Adrenal gland (tissue), 12 donors: ENCODE measurements around the gene CCL3. TPM values are rescaled to one million over a fixed set of nuclear protein-coding genes. Genes with fewer than 3 reads are reported as not detected.
"Not testable (repeated sequence)": the region's sequence is repeated elsewhere in the genome, so short reads cannot be mapped to it uniquely, and the experiment has no call there.

Experiments
- DNase-seq, 7 donors: peaks; one replicate each; pipeline ENCODE4 v3.0.0-alpha.2; 2019 to 2020
- H3K27ac ChIP-seq, 5 donors: fragments of 200-600 bp; sonication (generic) in 4 of 5; 1 replicate in 3 of 5; 2 replicates in 2 of 5; pipeline versions ENCODE4 v1.5.1 to v1.8.0; 2016 to 2020; ENCODE audit warnings: mild to moderate bottlenecking in 1 of 5
- H3K27me3 ChIP-seq: fragments of 200-600 bp; 2 replicates; pipeline ENCODE4 v1.8.0; 2021
- H3K36me3 ChIP-seq, 2 donors: fragments of 200-600 bp; replicated peaks in 1 of 2; 1 replicate in 1 of 2; 2 replicates in 1 of 2; pipeline versions ENCODE4 v1.5.1 to v1.8.0; 2018 to 2022
- H3K4me1 ChIP-seq, 2 donors: fragments of 200-600 bp; replicated peaks in 1 of 2; 1 replicate in 1 of 2; 2 replicates in 1 of 2; pipeline versions ENCODE4 v1.5.1 to v1.8.0; 2018 to 2021
- H3K4me3 ChIP-seq, 4 donors: fragments of 200-600 bp; sonication (generic) in 3 of 4; one replicate each; pipeline ENCODE4 v1.5.1; 2016 to 2018
- H3K9me3 ChIP-seq, 3 donors: fragments of 200-600 bp; sonication (generic) in 1 of 3; replicated peaks in 1 of 3; 1 replicate in 2 of 3; 2 replicates in 1 of 3; pipeline versions ENCODE4 v1.5.1 to v1.8.0; 2016 to 2021
- CTCF ChIP-seq, 6 experiments: fragments of 450-650 bp in 4 of 6; fragments of 200-600 bp in 2 of 6; sonication (generic) in 1 of 6; IDR thresholded peaks; 1 replicate in 5 of 6; 2 replicates in 1 of 6; pipeline versions ENCODE4 v1.5.1 to v1.8.0; 2016 to 2021; ENCODE audit warnings: antibody characterized with exemption in 6 of 6, mild to moderate bottlenecking in 2 of 6, moderate library complexity in 1 of 6
- POLR2A ChIP-seq, 2 donors: fragments of 450-650 bp; IDR thresholded peaks; one replicate each; pipeline ENCODE4 v1.6.1; 2017; ENCODE audit warnings: antibody characterized with exemption in 2 of 2, mild to moderate bottlenecking in 2 of 2, moderate library complexity in 1 of 2
- WGBS, 4 donors: extraction: QIAGEN DNeasy Blood & Tissue Kit in 2 of 4; methylation state at CpG; one replicate each; pipeline versions ENCODE4 v1.1.5 to v1.1.7; 2013 to 2017; 5-methylcytosine and 5-hydroxymethylcytosine counted together
- intact Hi-C, 2 donors: fragments of 100-400 bp; cut with DNase I; formaldehyde crosslinking; loops; one replicate each; pipeline versions ENCODE4 v1.14.1 to v1.15.0; 2022 to 2023
- polyA plus RNA-seq, 3 donors: library from polyadenylated mRNA; stranded (reverse); fragments of 200-250 nt in 2 of 3; fragments of 350-450 nt in 1 of 3; fragmentation: Illumina TruSeq in 1 of 3; extraction: RNeasy Lipid Tissue Mini Kit (QIAGEN cat#74804) in 1 of 3; gene quantifications; one replicate each; pipeline ENCODE4 v1.2.3, GENCODE V29; 2013 to 2014
- total RNA-seq, 9 donors: library from RNA; depleted of rRNA in 4 of 9; stranded (reverse); fragments of >200 nt in 4 of 9; fragments of 120-200 nt in 1 of 9; fragmentation: NEBNext Ultra II Directional in 1 of 9; extraction: Animal tissue kit (Norgen Biotek cat#: 25700) in 1 of 9; gene quantifications; one replicate each; pipeline versions ENCODE4 v1.1.0 to v1.2.4, GENCODE V29; 2013 to 2023
- donor health status: healthy with polysubstance abuse.
- donor health status: Bipolar disorder and iron deficiency.
- donor health status: DM: yes; HTN: yes; CAD: no.
- donor health status: DM: no; HTN: no; CAD: no.
- donor health status: DM: no; HTN: no; CAD: no.
- donor health status: DM: yes; HTN: yes; CAD: no.

The CCL3 gene
- total and polyA plus RNA-seq, 12 donors, result 0.54 to 15.3 (median 5.0) TPM

GRCh38 chr17:36105781-36106492, 16.0 kb upstream of the CCL3 start:
- H3K4me3 ChIP-seq, result no peak overlapping the region
- H3K4me1 ChIP-seq, result no peaks in the 10 kb centered on the region
- no peaks in the 10 kb centered on the region for H3K9me3 ChIP-seq
- no peaks in the 10 kb centered on the region for H3K36me3 ChIP-seq
- no peak for TF ChIP-seq CTCF (IDR thresholded peaks at IDR 0.05)
- TF ChIP-seq POLR2A (IDR thresholded peaks at IDR 0.05), result no peak
- WGBS, 4 donors, result 59 to 77% (median 71%) methylated on average over 4 to 5 of the region's 5 CpGs
- no peaks in the 10 kb centered on the region for H3K27me3 ChIP-seq
- DNase-seq, result no peak
- no peak overlapping the region for H3K27ac ChIP-seq
- intact Hi-C loops, result no loop called here

GRCh38 chr17:36104701-36105181, 14.8 kb upstream of the CCL3 start:
- no peaks in the 10 kb centered on the region for H3K36me3 ChIP-seq
- H3K27me3 ChIP-seq, result no peaks in the 10 kb centered on the region
- intact Hi-C loops, result no loop called here
- TF ChIP-seq POLR2A (IDR thresholded peaks at IDR 0.05), result no peak
- no peak for TF ChIP-seq CTCF (IDR thresholded peaks at IDR 0.05)
- no peak for DNase-seq
- H3K4me3 ChIP-seq, result no peak overlapping the region
- 28 to 40% (median 35%) methylated on average over 4 of the region's 4 CpGs for WGBS, 4 donors
- H3K27ac ChIP-seq, result no peak overlapping the region
- no peaks in the 10 kb centered on the region for H3K9me3 ChIP-seq
- no peaks in the 10 kb centered on the region for H3K4me1 ChIP-seq

GRCh38 chr17:36104246-36104645, 14.3 kb upstream of the CCL3 start:
- WGBS, 4 donors, result 44 to 66% (median 57%) methylated on average over 3 to 7 of the region's 7 CpGs
- intact Hi-C loops, DNase-seq, H3K36me3 ChIP-seq, H3K9me3 ChIP-seq, H3K27ac ChIP-seq, H3K4me1 ChIP-seq, H3K4me3 ChIP-seq, H3K27me3 ChIP-seq: not testable (repeated sequence)

GRCh38 chr17:36103401-36103975, 13.5 kb upstream of the CCL3 start, which contains the start of gene CCL4:
Gene CCL4, plus strand, starts transcription at chr17:36103827. Its CDS starts 79 bp downstream, at chr17:36103906.
- H3K9me3 ChIP-seq, H3K27ac ChIP-seq, H3K4me1 ChIP-seq, H3K27me3 ChIP-seq, H3K4me3 ChIP-seq, intact Hi-C loops, H3K36me3 ChIP-seq, DNase-seq: not testable (repeated sequence)
- 62 to 72% (median 70%) methylated on average over 6 of the region's 6 CpGs for WGBS, 4 donors

- H3K27me3 ChIP-seq, H3K4me3 ChIP-seq, H3K36me3 ChIP-seq, DNase-seq, H3K9me3 ChIP-seq, intact Hi-C loops, H3K27ac ChIP-seq, H3K4me1 ChIP-seq: not testable (repeated sequence)
- 77 to 86% (median 80%) methylated on average over 1 of the region's 1 CpG for WGBS, 4 donors
These were observed 9.1 kb upstream of the CCL3 start for GRCh38 chr17:36099004-36099403.
